Stimulated activated CD8-positive, alpha-beta memory T cell treated with anti-CD3 and anti-CD28 coated beads, Interleukin-2, amount 100 ng/mL, for 48 hours (primary cell): Measurements from ENCODE around the gene SPTLC3.
"Not testable (repeated sequence)": the region's sequence is repeated elsewhere in the genome, so short reads cannot be mapped to it uniquely, and the experiment has no call there.

Experiments used
- DNase-seq, 2 donors: peaks; one replicate each; pipeline ENCODE4 v3.0.0-alpha.2; 2020; ENCODE audit warnings: low read depth in 2 of 2

The SPTLC3 gene

GRCh38 chr20:13008761-13009681 lies at the start of gene SPTLC3:
Gene SPTLC3, plus strand, starts transcription at chr20:13008972. Its CDS starts 296 bp downstream, at chr20:13009268.
- DNase-seq, result no peak

GRCh38 chr20:12961725-12962124 lies 47.0 kb upstream of the SPTLC3 start:
- DNase-seq, result no peak

- DNase-seq, result no peak
Observed at GRCh38 chr20:12962895-12963294, 45.9 kb upstream of the SPTLC3 start.

GRCh38 chr20:12963416-12963815 lies 45.4 kb upstream of the SPTLC3 start:
- no peak for DNase-seq

- DNase-seq, result no peak
Observed at GRCh38 chr20:12965212-12965869, 43.4 kb upstream of the SPTLC3 start.

GRCh38 chr20:12965870-12966251 lies 42.9 kb upstream of the SPTLC3 start:
- DNase-seq, result no peak

GRCh38 chr20:12966468-12967085 lies 42.2 kb upstream of the SPTLC3 start:
- DNase-seq, result no peak

- DNase-seq, result no peak
Observed at GRCh38 chr20:12967932-12968331, 40.8 kb upstream of the SPTLC3 start.

GRCh38 chr20:12968472-12968871 lies 40.3 kb upstream of the SPTLC3 start:
- no peak for DNase-seq

GRCh38 chr20:12969071-12969669 lies 39.6 kb upstream of the SPTLC3 start:
- no peak for DNase-seq

- no peak for DNase-seq
Observed at GRCh38 chr20:12970372-12970821, 38.4 kb upstream of the SPTLC3 start.

GRCh38 chr20:12975833-12976608 lies 32.8 kb upstream of the SPTLC3 start:
- DNase-seq, result no peak

GRCh38 chr20:12976720-12977309 lies 32.0 kb upstream of the SPTLC3 start:
- no peak for DNase-seq

GRCh38 chr20:12977328-12978125 lies 31.2 kb upstream of the SPTLC3 start:
- no peak for DNase-seq

- no peak for DNase-seq
Observed at GRCh38 chr20:12978126-12978394, 30.7 kb upstream of the SPTLC3 start.

GRCh38 chr20:12978613-12979495 lies 29.9 kb upstream of the SPTLC3 start:
- no peak for DNase-seq

GRCh38 chr20:12979713-12980112 lies 29.1 kb upstream of the SPTLC3 start:
- not testable (repeated sequence) for DNase-seq

GRCh38 chr20:12982098-12982497 lies 26.7 kb upstream of the SPTLC3 start:
- DNase-seq, result no peak

- no peak for DNase-seq
Observed at GRCh38 chr20:12984069-12984765, 24.6 kb upstream of the SPTLC3 start.
